HEK293 (cell line): ENCODE measurements around the gene GRIK4.

ENCODE experiments used
- CTCF ChIA-PET: fragments of 350-600 bp; formaldehyde crosslinking; extraction: SDS; loops from one replicate; lab custom pipeline; 2021; ENCODE audit warnings: antibody characterized with exemption; lab: Yijun Ruan, JAX
- POLR2A ChIA-PET: fragments of 300-600 bp; formaldehyde crosslinking; extraction: SDS; loops from one replicate; lab custom pipeline; 2020; ENCODE audit warnings: antibody characterized with exemption, inconsistent platforms; lab: Yijun Ruan, JAX
- H3K27ac ChIP-seq: fragments of 200-500 bp; sonication (Bioruptor generic); 2 replicates; pipeline ENCODE4 v1.5.1; 2014; ENCODE audit warnings: low read depth, low read length, control low read depth, inconsistent platforms; ENCODE audit errors: extremely low read depth
- H3K36me3 ChIP-seq, 2 experiments: fragments of 200-500 bp in 1 of 2; sonication (Bioruptor generic) in 1 of 2; 1 replicate in 1 of 2; 2 replicates in 1 of 2; pipeline ENCODE4 v1.5.1; 2014 to 2017; ENCODE audit warnings: inconsistent platforms in 2 of 2, low read length in 2 of 2; ENCODE audit not compliant: control insufficient read depth in 2 of 2, insufficient read depth in 1 of 2
- H3K4me1 ChIP-seq: fragments of 200-500 bp; sonication (Bioruptor generic); 2 replicates; pipeline ENCODE4 v1.5.1; 2014; ENCODE audit warnings: mild to moderate bottlenecking, low read length, inconsistent platforms; ENCODE audit not compliant: control insufficient read depth, insufficient read depth
- H3K4me3 ChIP-seq: 2 replicates; pipeline ENCODE4 v1.5.1; 2011; ENCODE audit warnings: low read depth, mild to moderate bottlenecking, control low read depth, low read length, moderate library complexity
- H3K9me3 ChIP-seq: fragments of 200-500 bp; sonication (Bioruptor generic); 2 replicates; pipeline ENCODE4 v1.5.1; 2014; ENCODE audit warnings: low read depth, low read length, inconsistent platforms; ENCODE audit not compliant: control insufficient read depth, insufficient read depth
- AEBP2 ChIP-seq: fragments of 450-650 bp; formaldehyde crosslinking; IDR thresholded peaks from 2 replicates; pipeline ENCODE4 v1.5.1; 2016; ENCODE audit warnings: missing biosample characterization, missing genetic modification characterization, borderline replicate concordance
- BCL11B ChIP-seq: fragments of 450-650 bp; formaldehyde crosslinking; IDR thresholded peaks from 2 replicates; pipeline ENCODE4 v1.5.1; 2016; ENCODE audit warnings: low read depth, missing biosample characterization, missing genetic modification characterization
- GLI2 ChIP-seq: fragments of 450-650 bp; formaldehyde crosslinking; IDR thresholded peaks from 2 replicates; pipeline ENCODE4; 2017; ENCODE audit warnings: missing biosample characterization, missing genetic modification characterization, low read depth, borderline replicate concordance
- INSM2 ChIP-seq: fragments of 450-650 bp; formaldehyde crosslinking; IDR thresholded peaks from 2 replicates; pipeline ENCODE4 v1.5.1; 2016; ENCODE audit warnings: missing biosample characterization, missing genetic modification characterization
- YY2 ChIP-seq: fragments of 450-650 bp; formaldehyde crosslinking; IDR thresholded peaks from 2 replicates; pipeline ENCODE4 v1.5.1; 2016; ENCODE audit warnings: missing biosample characterization, missing genetic modification characterization
- ZBTB7A ChIP-seq: fragments of 450-650 bp; formaldehyde crosslinking; IDR thresholded peaks from 2 replicates; pipeline ENCODE4 v1.5.1; 2016; ENCODE audit warnings: low read depth, missing biosample characterization, missing genetic modification characterization
- ZBTB8A ChIP-seq: fragments of 450-650 bp; formaldehyde crosslinking; IDR thresholded peaks from 2 replicates; pipeline ENCODE4 v1.5.1; 2016; ENCODE audit warnings: missing biosample characterization, missing genetic modification characterization
- ZNF169 ChIP-seq: fragments of 450-650 bp; formaldehyde crosslinking; IDR thresholded peaks from 2 replicates; pipeline ENCODE4 v1.5.1; 2016; ENCODE audit warnings: missing biosample characterization, missing genetic modification characterization
- ZNF175 ChIP-seq: fragments of 450-650 bp; formaldehyde crosslinking; IDR thresholded peaks from 2 replicates; pipeline ENCODE4 v1.5.1; 2016; ENCODE audit warnings: missing biosample characterization, missing genetic modification characterization
- ZNF2 ChIP-seq: fragments of 450-650 bp; formaldehyde crosslinking; IDR thresholded peaks from 2 replicates; pipeline ENCODE4 v1.5.1; 2016; ENCODE audit warnings: missing biosample characterization, missing genetic modification characterization
- ZNF221 ChIP-seq: fragments of 450-650 bp; formaldehyde crosslinking; IDR thresholded peaks from 2 replicates; pipeline ENCODE4 v1.5.1; 2017; ENCODE audit warnings: missing biosample characterization, missing genetic modification characterization, borderline replicate concordance
- ZNF274 ChIP-seq, 2 experiments: fragments of 200-500 bp in 1 of 2; fragments of 450-650 bp in 1 of 2; sonication (Bioruptor generic) in 1 of 2; formaldehyde crosslinking in 1 of 2; IDR thresholded peaks; 2 replicates each; pipeline versions ENCODE4 v1.5.1 to v1.6.1; 2014 to 2016; ENCODE audit warnings: borderline replicate concordance in 1 of 2, inconsistent platforms in 1 of 2, low read length in 1 of 2, missing biosample characterization in 1 of 2, missing genetic modification characterization in 1 of 2
- ZNF324 ChIP-seq: fragments of 450-650 bp; formaldehyde crosslinking; IDR thresholded peaks from 2 replicates; pipeline ENCODE4 v1.5.1; 2016; ENCODE audit warnings: missing biosample characterization, missing genetic modification characterization
- ZNF404 ChIP-seq: fragments of 450-650 bp; formaldehyde crosslinking; IDR thresholded peaks from 2 replicates; pipeline ENCODE4 v1.5.1; 2017; ENCODE audit warnings: missing biosample characterization, missing genetic modification characterization
- ZNF416 ChIP-seq: fragments of 450-650 bp; formaldehyde crosslinking; IDR thresholded peaks from 2 replicates; pipeline ENCODE4 v1.5.1; 2016; ENCODE audit warnings: missing biosample characterization, missing genetic modification characterization
- ZNF426 ChIP-seq: fragments of 450-650 bp; formaldehyde crosslinking; IDR thresholded peaks from 2 replicates; pipeline ENCODE4 v1.5.1; 2017; ENCODE audit warnings: missing biosample characterization, missing genetic modification characterization, mild to moderate bottlenecking, inconsistent platforms, moderate library complexity
- ZNF433 ChIP-seq: fragments of 450-650 bp; formaldehyde crosslinking; IDR thresholded peaks from 2 replicates; pipeline ENCODE4 v1.5.1; 2016; ENCODE audit warnings: missing biosample characterization, missing genetic modification characterization, low read depth
- ZNF510 ChIP-seq: fragments of 450-650 bp; formaldehyde crosslinking; IDR thresholded peaks from 2 replicates; pipeline ENCODE4 v1.5.1; 2018; ENCODE audit warnings: mild to moderate bottlenecking, missing genetic modification characterization, missing biosample characterization; ENCODE audit not compliant: insufficient replicate concordance
- ZNF514 ChIP-seq: fragments of 450-650 bp; formaldehyde crosslinking; IDR thresholded peaks from 2 replicates; pipeline ENCODE4 v1.5.1; 2016; ENCODE audit warnings: missing biosample characterization, missing genetic modification characterization
- ZNF530 ChIP-seq: fragments of 450-650 bp; formaldehyde crosslinking; IDR thresholded peaks from 2 replicates; pipeline ENCODE4 v1.5.1; 2016; ENCODE audit warnings: low read depth, missing biosample characterization, missing genetic modification characterization
- ZNF544 ChIP-seq: fragments of 450-650 bp; formaldehyde crosslinking; IDR thresholded peaks from 2 replicates; pipeline ENCODE4 v1.5.0; 2017; ENCODE audit warnings: missing biosample characterization, missing genetic modification characterization
- ZNF558 ChIP-seq: fragments of 450-650 bp; formaldehyde crosslinking; IDR thresholded peaks from 2 replicates; pipeline ENCODE4 v1.5.1; 2016; ENCODE audit warnings: missing biosample characterization, missing genetic modification characterization
- ZNF621 ChIP-seq: fragments of 450-650 bp; formaldehyde crosslinking; IDR thresholded peaks from 2 replicates; pipeline ENCODE4 v1.5.1; 2017; ENCODE audit warnings: missing biosample characterization, missing genetic modification characterization
- ZNF660 ChIP-seq: fragments of 450-650 bp; IDR thresholded peaks from 2 replicates; pipeline ENCODE4 v1.5.1; 2018; ENCODE audit warnings: missing biosample characterization, mild to moderate bottlenecking, missing genetic modification characterization
- ZNF664 ChIP-seq: fragments of 450-650 bp; formaldehyde crosslinking; IDR thresholded peaks from 2 replicates; pipeline ENCODE4 v1.5.1; 2016; ENCODE audit warnings: missing biosample characterization, missing genetic modification characterization
- ZNF707 ChIP-seq: fragments of 450-650 bp; formaldehyde crosslinking; IDR thresholded peaks from 2 replicates; pipeline ENCODE4 v1.5.1; 2016; ENCODE audit warnings: missing biosample characterization, missing genetic modification characterization
- ZNF76 ChIP-seq: fragments of 450-650 bp; formaldehyde crosslinking; IDR thresholded peaks from 2 replicates; pipeline ENCODE4; 2016; ENCODE audit warnings: low read depth, missing biosample characterization, missing genetic modification characterization, borderline replicate concordance
- ZNF777 ChIP-seq: fragments of 450-650 bp; formaldehyde crosslinking; IDR thresholded peaks from 2 replicates; pipeline ENCODE4 v1.5.1; 2017; ENCODE audit warnings: missing biosample characterization, missing genetic modification characterization, borderline replicate concordance
- ZSCAN23 ChIP-seq: fragments of 450-650 bp; formaldehyde crosslinking; IDR thresholded peaks from 2 replicates; pipeline ENCODE4 v1.5.1; 2016; ENCODE audit warnings: missing biosample characterization, missing genetic modification characterization
- TF ChIP-seq, protein P1 (sequence below): fragments of 450-650 bp; formaldehyde crosslinking; IDR thresholded peaks from 2 replicates; pipeline ENCODE4 v1.5.1; 2016; ENCODE audit warnings: missing biosample characterization, missing genetic modification characterization, low read depth

Gene GRIK4

GRCh38 chr11:120811731-120812130 is 300.2 kb downstream of the GRIK4 start:
- no peaks in the 10 kb centered on the region for H3K4me1 ChIP-seq
- no peak overlapping the region for H3K27ac ChIP-seq
- H3K4me3 ChIP-seq = no peak overlapping the region
- ChIA-PET CTCF (interaction anchor here (2.7 kb wide), 1 partner anchor 10 kb away, joined by 12 read pairs; no protein-coding TSS in a partner anchor), POLR2A (no interaction called here)
- no peaks in the 10 kb centered on the region for H3K36me3 ChIP-seq
- TF ChIP-seq ZNF707 (tag by site-specific recombination) (no peak), YY2 (tag by site-specific recombination) (no peak), GLI2 (no peak), ZNF510 (tag by site-specific recombination) (no peak), ZNF221 (tag by site-specific recombination) (no peak), ZNF426 (tag by site-specific recombination) (no peak), ZNF544 (tag by site-specific recombination) (no peak), ZNF777 (tag by site-specific recombination) (no peak), ZNF416 (tag by site-specific recombination) (no peak)
- TF ChIP-seq, protein P1, sequence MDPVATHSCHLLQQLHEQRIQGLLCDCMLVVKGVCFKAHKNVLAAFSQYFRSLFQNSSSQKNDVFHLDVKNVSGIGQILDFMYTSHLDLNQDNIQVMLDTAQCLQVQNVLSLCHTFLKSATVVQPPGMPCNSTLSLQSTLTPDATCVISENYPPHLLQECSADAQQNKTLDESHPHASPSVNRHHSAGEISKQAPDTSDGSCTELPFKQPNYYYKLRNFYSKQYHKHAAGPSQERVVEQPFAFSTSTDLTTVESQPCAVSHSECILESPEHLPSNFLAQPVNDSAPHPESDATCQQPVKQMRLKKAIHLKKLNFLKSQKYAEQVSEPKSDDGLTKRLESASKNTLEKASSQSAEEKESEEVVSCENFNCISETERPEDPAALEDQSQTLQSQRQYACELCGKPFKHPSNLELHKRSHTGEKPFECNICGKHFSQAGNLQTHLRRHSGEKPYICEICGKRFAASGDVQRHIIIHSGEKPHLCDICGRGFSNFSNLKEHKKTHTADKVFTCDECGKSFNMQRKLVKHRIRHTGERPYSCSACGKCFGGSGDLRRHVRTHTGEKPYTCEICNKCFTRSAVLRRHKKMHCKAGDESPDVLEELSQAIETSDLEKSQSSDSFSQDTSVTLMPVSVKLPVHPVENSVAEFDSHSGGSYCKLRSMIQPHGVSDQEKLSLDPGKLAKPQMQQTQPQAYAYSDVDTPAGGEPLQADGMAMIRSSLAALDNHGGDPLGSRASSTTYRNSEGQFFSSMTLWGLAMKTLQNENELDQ (tag by site-specific recombination) = no peak
- H3K9me3 ChIP-seq = no peaks in the 10 kb centered on the region

DNA sequence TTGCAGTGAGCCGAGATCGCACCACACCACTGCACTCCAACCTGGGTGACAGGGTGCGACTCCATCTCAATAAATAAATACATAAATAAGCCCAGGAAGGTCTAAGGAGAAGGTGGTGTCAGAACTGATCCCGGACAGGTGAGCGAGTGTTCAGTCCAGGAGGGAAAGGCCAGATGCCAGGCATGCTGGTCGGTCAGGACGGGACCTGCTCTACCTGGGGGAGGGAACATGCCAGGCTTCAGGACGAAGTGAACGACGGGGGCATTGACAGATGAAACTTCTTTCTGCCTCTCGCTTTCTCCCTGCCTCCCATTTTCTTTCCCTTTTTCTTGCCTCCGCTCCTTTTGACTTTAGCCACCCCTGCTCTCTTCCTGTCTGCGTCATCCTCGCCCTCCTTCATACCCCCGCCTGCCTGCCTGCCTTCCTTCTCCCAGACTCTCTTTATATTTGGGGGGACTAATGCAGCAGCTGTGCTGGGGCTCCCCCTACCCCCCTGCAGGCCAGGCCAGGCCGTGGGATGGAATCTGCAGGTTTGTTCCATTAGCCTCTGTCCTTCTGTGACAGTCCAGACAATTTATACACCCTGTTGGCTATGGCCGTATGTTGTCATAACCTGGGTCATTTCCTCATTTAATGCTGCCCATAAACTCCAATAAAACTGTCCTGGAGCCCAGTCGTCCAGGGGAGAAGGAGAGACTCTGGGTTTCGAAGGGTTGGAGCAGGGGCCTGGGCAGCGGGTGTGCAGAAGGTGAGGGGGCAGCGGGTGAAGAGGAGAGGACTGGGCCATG is 303.2 kb downstream of the GRIK4 start:
- Histone ChIP-seq H3K4me3 (no peak overlapping the region), H3K36me3 (no peaks in the 10 kb centered on the region)
- ChIA-PET POLR2A (no interaction called here), CTCF (no interaction called here)
- no peak for TF ChIP-seq ZNF514 (tag by site-specific recombination)
- no peak for TF ChIP-seq ZNF404 (tag by site-specific recombination)
- no peak for TF ChIP-seq ZNF621
- TF ChIP-seq ZNF530 (tag by site-specific recombination) = no peak
- TF ChIP-seq AEBP2 = no peak
- no peak for TF ChIP-seq INSM2 (tag by site-specific recombination)
- TF ChIP-seq ZNF664 (tag by site-specific recombination) = no peak
- TF ChIP-seq ZNF433 (tag by site-specific recombination) = no peak
- TF ChIP-seq ZBTB8A (tag by site-specific recombination) = no peak
- TF ChIP-seq ZNF274 (IDR thresholded peaks at IDR 0.05; ENCODE audit: low read length) = no peak
- no peak for TF ChIP-seq ZNF274 (tag by site-specific recombination; IDR thresholded peaks at IDR 0.05; ENCODE audit: borderline replicate concordance)
- no peak for TF ChIP-seq ZNF175 (tag by site-specific recombination)
- TF ChIP-seq ZNF169 (tag by site-specific recombination) = no peak
- no peak for TF ChIP-seq ZNF660 (tag by site-specific recombination)
- no peak for TF ChIP-seq BCL11B (tag by site-specific recombination)
- TF ChIP-seq ZSCAN23 = no peak
- no peak for TF ChIP-seq ZNF324
- no peak for TF ChIP-seq ZNF76 (tag by site-specific recombination)
- TF ChIP-seq ZNF2 (tag by site-specific recombination) = no peak
- TF ChIP-seq ZBTB7A = no peak
- no peak for TF ChIP-seq ZNF558
- TF ChIP-seq, all 188 proteins: peak for 0
- no peaks in the 10 kb centered on the region for H3K4me1 ChIP-seq
- H3K27ac ChIP-seq = no peak overlapping the region
- H3K9me3 ChIP-seq = no peaks in the 10 kb centered on the region
